CD4-positive, CD25-positive, alpha-beta regulatory T cell (primary cell): ENCODE measurements around the gene ZSWIM4. TPM values are rescaled to one million over a fixed set of nuclear protein-coding genes. Genes with fewer than 3 reads are reported as not detected.

Experiments used
- ATAC-seq, 2 donors: fragments of 150-1000 bp; cut with Tn5 transposase; one replicate each; pipeline ENCODE4 v1.10.0; 2021; ENCODE audit warnings: low read depth in 2 of 2, moderate number of reproducible peaks in 2 of 2, moderate library complexity in 1 of 2
- DNase-seq, 3 donors: peaks; one replicate each; pipeline versions ENCODE4 v3.0.0 to v3.0.0-alpha.2; 2012 to 2022; ENCODE audit warnings: mixed read lengths in 1 of 3
- H3K27ac ChIP-seq: one replicate; pipeline ENCODE4 v1.7.0; 2013; ENCODE audit warnings: mild to moderate bottlenecking, low read length; ENCODE audit not compliant: insufficient read depth, poor library complexity, severe bottlenecking
- H3K27me3 ChIP-seq: one replicate; pipeline ENCODE4 v1.7.0; 2013; ENCODE audit warnings: low read length; ENCODE audit not compliant: control insufficient read depth, insufficient read depth
- H3K36me3 ChIP-seq: one replicate; pipeline ENCODE4 v1.7.0; 2013; ENCODE audit warnings: mild to moderate bottlenecking, low read length, moderate library complexity; ENCODE audit not compliant: control insufficient read depth, insufficient read depth
- H3K4me1 ChIP-seq: 2 replicates; pipeline ENCODE4 v1.7.0; 2013; ENCODE audit warnings: mild to moderate bottlenecking, low read length; ENCODE audit not compliant: insufficient read depth, control insufficient read depth, poor library complexity, severe bottlenecking
- H3K4me3 ChIP-seq: one replicate; pipeline ENCODE4 v1.7.0; 2013; ENCODE audit warnings: low read depth, mild to moderate bottlenecking, low read length, moderate library complexity
- H3K9me3 ChIP-seq, 2 experiments: 1 replicate in 1 of 2; 2 replicates in 1 of 2; pipeline ENCODE4 v1.7.0; 2013; ENCODE audit warnings: low read length in 2 of 2, mild to moderate bottlenecking in 1 of 2, moderate library complexity in 1 of 2; ENCODE audit not compliant: control insufficient read depth in 2 of 2
- H3K27ac Mint-ChIP-seq, 3 donors: one replicate each; pipeline ENCODE4 v1.8.0; 2020 to 2022; ENCODE audit warnings: mild to moderate bottlenecking in 3 of 3, mixed read lengths in 3 of 3, moderate library complexity in 2 of 3
- H3K27me3 Mint-ChIP-seq: one replicate; pipeline ENCODE4 v1.8.0; 2022; ENCODE audit warnings: mild to moderate bottlenecking, mixed read lengths
- H3K36me3 Mint-ChIP-seq: one replicate; pipeline ENCODE4 v1.8.0; 2020; ENCODE audit warnings: mixed read lengths
- H3K4me1 Mint-ChIP-seq, 4 donors: one replicate each; pipeline ENCODE4 v1.8.0; 2020 to 2022; ENCODE audit warnings: mixed read lengths in 4 of 4, mild to moderate bottlenecking in 1 of 4
- H3K4me3 Mint-ChIP-seq, 4 donors: one replicate each; pipeline ENCODE4 v1.8.0; 2020 to 2022; ENCODE audit warnings: mild to moderate bottlenecking in 4 of 4, mixed read lengths in 4 of 4, moderate library complexity in 3 of 4
- H3K9me3 Mint-ChIP-seq, 7 donors: one replicate each; pipeline ENCODE4 v1.8.0; 2020 to 2022; ENCODE audit warnings: mixed read lengths in 7 of 7, mild to moderate bottlenecking in 3 of 7, moderate library complexity in 2 of 7
- polyA plus RNA-seq, 4 donors: library from polyadenylated mRNA; unstranded; fragments of 300-500 nt; fragmentation: Illumina TruSeq; gene quantifications; one replicate each; pipeline ENCODE4 v1.2.3, GENCODE V29; 2021
- total RNA-seq: library from RNA; stranded (reverse); gene quantifications from one replicate; pipeline ENCODE4 v1.2.3, GENCODE V29; 2022

Gene ZSWIM4
- total and polyA plus RNA-seq, 5 donors from 2014 or later = 0.46 to 4.5 (median 0.58) TPM

DNA sequence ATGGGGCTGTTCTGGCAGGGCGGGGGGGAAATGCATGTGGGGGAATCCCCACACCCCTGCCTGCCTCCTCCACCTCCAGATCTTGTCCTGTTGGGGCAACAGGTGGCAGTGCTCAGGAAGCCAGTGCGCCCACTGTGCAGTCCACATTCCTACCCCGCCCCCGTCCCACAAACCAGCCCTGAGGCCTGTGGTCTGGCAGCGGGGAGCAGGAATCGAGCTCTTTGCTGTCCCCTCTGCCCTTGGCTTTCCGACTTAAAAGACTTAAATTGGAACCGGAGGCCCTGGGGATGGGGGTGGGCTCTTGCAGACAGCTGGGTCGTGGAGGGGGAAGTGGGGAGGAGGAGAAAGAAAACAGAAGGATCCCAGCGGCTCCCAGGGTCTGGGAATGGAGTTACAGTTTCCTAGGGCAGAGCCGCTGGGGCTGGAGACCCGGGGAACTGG lies 86.0 kb downstream of the ZSWIM4 start:
- no peak for ATAC-seq

More for the DNA sequence above, 86.0 kb downstream of the ZSWIM4 start:
- peak overlapping the region in 2 of 4 donors; percentile 41 to 72 for H3K4me3 Mint-ChIP-seq
- H3K36me3 Mint-ChIP-seq = no peaks in the 10 kb centered on the region
- peak in 1 of 3 donors; percentile 27 for DNase-seq
- Histone ChIP-seq H3K27me3 (no peaks in the 10 kb centered on the region), H3K4me3 (no peak overlapping the region), H3K27ac (peak overlapping the region; percentile 61), H3K36me3 (no peaks in the 10 kb centered on the region), H3K4me1 (peaks cover 38% of the 10 kb centered on the region), H3K9me3 (no peaks in the 10 kb centered on the region)
- H3K9me3 Mint-ChIP-seq = no peaks in the 10 kb centered on the region
- H3K4me1 Mint-ChIP-seq = peaks cover 6 to 43% (median 19%) of the 10 kb centered on the region in 4 donors
- H3K27ac Mint-ChIP-seq = peak overlapping the region; percentile 76 to 92 (median 86)
- H3K27me3 Mint-ChIP-seq = no peaks in the 10 kb centered on the region

Other genes starting within 250 kb of the ZSWIM4 start
- gene MRI1, start 30.9 kb upstream of the ZSWIM4 start, total RNA-seq = 38.2 TPM
- 1 to 10 TPM; 6.6 to 9.3 (median 8.5) TPM for gene MRI1, start 30.9 kb upstream of the ZSWIM4 start, polyA plus RNA-seq
- gene C19orf53, start 21.0 kb upstream of the ZSWIM4 start, total RNA-seq = 61.2 TPM
- gene C19orf53, start 21.0 kb upstream of the ZSWIM4 start, polyA plus RNA-seq = 100 to 1,000 TPM; 205 to 244 (median 237) TPM
- gene NANOS3, start 81.7 kb downstream of the ZSWIM4 start, total RNA-seq = not detected
- not detected for gene NANOS3, start 81.7 kb downstream of the ZSWIM4 start, polyA plus RNA-seq
- 1.7 TPM for gene BRME1, start 110.7 kb downstream of the ZSWIM4 start, total RNA-seq
- gene BRME1, start 110.7 kb downstream of the ZSWIM4 start, polyA plus RNA-seq = under 1 TPM in 3 of 4 donors, not detected in 1; 0.24 to 0.63 (median 0.53) TPM
- gene CC2D1A, start 110.8 kb downstream of the ZSWIM4 start, total RNA-seq = 35.0 TPM
- gene CC2D1A, start 110.8 kb downstream of the ZSWIM4 start, polyA plus RNA-seq = 1 to 10 TPM; 3.7 to 4.9 (median 4.2) TPM
- not detected for gene PODNL1, start 143.0 kb downstream of the ZSWIM4 start, total RNA-seq
- gene PODNL1, start 143.0 kb downstream of the ZSWIM4 start, polyA plus RNA-seq = under 1 TPM in 1 of 4 donors, not detected in 3; 0.52 TPM
- gene DCAF15, start 157.1 kb downstream of the ZSWIM4 start, total RNA-seq = 82.9 TPM
- gene DCAF15, start 157.1 kb downstream of the ZSWIM4 start, polyA plus RNA-seq = 1 to 10 TPM; 5.3 to 7.5 (median 5.9) TPM
- 23.2 TPM for gene RFX1, start 210.9 kb downstream of the ZSWIM4 start, total RNA-seq
- gene RFX1, start 210.9 kb downstream of the ZSWIM4 start, polyA plus RNA-seq = 1 to 10 TPM in 2 of 4 donors, under 1 TPM in 2; 0.48 to 1.6 (median 0.83) TPM
- gene RLN3, start 232.7 kb downstream of the ZSWIM4 start, total RNA-seq = not detected
- under 1 TPM in 1 of 4 donors, not detected in 3; 0.55 TPM for gene RLN3, start 232.7 kb downstream of the ZSWIM4 start, polyA plus RNA-seq
- gene IL27RA, start 236.3 kb downstream of the ZSWIM4 start, total RNA-seq = 51.9 TPM
- gene IL27RA, start 236.3 kb downstream of the ZSWIM4 start, polyA plus RNA-seq = 10 to 100 TPM; 71.2 to 78.4 (median 74.6) TPM